Measurements from ENCODE around the gene MAP3K19. TPM values are rescaled to one million over a fixed set of nuclear protein-coding genes. Genes with fewer than 3 reads are reported as not detected.
A peak's percentile ranks its signal among the peaks of the same experiment; 100 is the strongest.

Gene MAP3K19
- polyA plus RNA-seq, 1 experiment = not detected

GRCh38 chr2:135002836-135003235, 44.4 kb downstream of the MAP3K19 start:
- Histone ChIP-seq H3K9me3 (ENCODE audit: control insufficient read depth, insufficient read depth, low read length) (no peaks in the 10 kb centered on the region), H3K27me3 (ENCODE audit: control insufficient read depth, insufficient read depth, low read length) (peaks cover 18% of the 10 kb centered on the region), H3K27ac (ENCODE audit: low read depth, low read length) (no peak overlapping the region), H3K4me3 (ENCODE audit: low read depth, low read length) (no peak overlapping the region)
- TF ChIP-seq CTCF (IDR thresholded peaks at IDR 0.05; ENCODE audit: low read depth, low read length) = no peak
- ChIA-PET POLR2A (no interaction called here), CTCF (interaction anchor here (1.0 to 7.3 kb wide), 10 partner anchors 15 to 803 kb away, joined by 3 to 125 read pairs (median 5); partner anchors contain the start of genes R3HDM1 and ZRANB3)
- no peak for DNase-seq (ENCODE audit: low read depth, low spot score)

GRCh38 chr2:134999521-134999920, 47.7 kb downstream of the MAP3K19 start:
- no peak for DNase-seq (ENCODE audit: low read depth, low spot score)
- H3K27ac ChIP-seq (ENCODE audit: low read depth, low read length) = no peak overlapping the region
- H3K9me3 ChIP-seq (ENCODE audit: control insufficient read depth, insufficient read depth, low read length) = no peaks in the 10 kb centered on the region
- peaks cover 13% of the 10 kb centered on the region for H3K27me3 ChIP-seq (ENCODE audit: control insufficient read depth, insufficient read depth, low read length)
- ChIA-PET POLR2A (interaction anchor here (0.9 kb wide), 1 partner anchor 11 kb away, joined by 3 read pairs; no protein-coding TSS in a partner anchor), CTCF (no interaction called here)
- TF ChIP-seq CTCF (IDR thresholded peaks at IDR 0.05; ENCODE audit: low read depth, low read length) = no peak
- H3K4me3 ChIP-seq (ENCODE audit: low read depth, low read length) = no peak overlapping the region

GRCh38 chr2:134988994-134989605, 58.1 kb downstream of the MAP3K19 start:
- POLR2A ChIA-PET = interaction anchor here (0.5 kb wide), 1 partner anchor 11 kb away, joined by 3 read pairs; no protein-coding TSS in a partner anchor
- TF ChIP-seq CTCF (IDR thresholded peaks at IDR 0.05; ENCODE audit: low read depth, low read length) = peak; percentile 54
- peak; percentile 3 for DNase-seq (ENCODE audit: low read depth, low spot score)

GRCh38 chr2:134985061-134985460, 62.2 kb downstream of the MAP3K19 start:
- CTCF ChIA-PET = no interaction called here

More at GRCh38 chr2:134988994-134989605, 58.1 kb downstream of the MAP3K19 start:
- Histone ChIP-seq H3K4me3 (ENCODE audit: low read depth, low read length) (no peak overlapping the region), H3K27ac (ENCODE audit: low read depth, low read length) (no peak overlapping the region), H3K27me3 (ENCODE audit: control insufficient read depth, insufficient read depth, low read length) (peaks cover 12% of the 10 kb centered on the region), H3K9me3 (ENCODE audit: control insufficient read depth, insufficient read depth, low read length) (no peaks in the 10 kb centered on the region; the same call in 1 of the 2 replicates)
- CTCF ChIA-PET = interaction anchor here (0.5 to 4.4 kb wide), 26 partner anchors 11 to 1094 kb away, joined by 3 to 57 read pairs (median 4); no protein-coding TSS in a partner anchor

More at GRCh38 chr2:134985061-134985460, 62.2 kb downstream of the MAP3K19 start:
- Histone ChIP-seq H3K9me3 (ENCODE audit: control insufficient read depth, insufficient read depth, low read length) (no peaks in the 10 kb centered on the region; the same call in 1 of the 2 replicates), H3K27me3 (ENCODE audit: control insufficient read depth, insufficient read depth, low read length) (peaks cover 13% of the 10 kb centered on the region), H3K4me3 (ENCODE audit: low read depth, low read length) (no peak overlapping the region), H3K27ac (ENCODE audit: low read depth, low read length) (no peak overlapping the region)
- POLR2A ChIA-PET = no interaction called here
- TF ChIP-seq CTCF (IDR thresholded peaks at IDR 0.05; ENCODE audit: low read depth, low read length) = no peak
- no peak for DNase-seq (ENCODE audit: low read depth, low spot score)
